ENCODE measurements around the gene SLC35F3.

- TF ChIP-seq CTCF (IDR thresholded peaks at IDR 0.05; ENCODE audit: low read depth, low read length) (no peak), POLR2A (IDR thresholded peaks at IDR 0.05; ENCODE audit: extremely low read depth, insufficient read length) (no peak), MAX (IDR thresholded peaks at IDR 0.05; ENCODE audit: low read depth, low read length) (no peak)
These were observed 243.9 kb downstream of the SLC35F3 start for GRCh38 chr1:234148350-234148749.

Measured in NB4 (cell line).